GM20000 (cell line): ENCODE data around the gene AP3B1.

Experiments used
- DNase-seq: peaks from one replicate; pipeline ENCODE4 v3.0.0; 2012; ENCODE audit warnings: low spot score
- CTCF ChIP-seq: IDR thresholded peaks from 2 replicates; pipeline ENCODE4 v1.5.1; 2012; ENCODE audit warnings: mild to moderate bottlenecking, control low read depth; ENCODE audit errors: extremely low read depth, missing control alignments

AP3B1 gene

GRCh38 chr5:78268356-78268755 lies 26.1 kb downstream of the AP3B1 start:
- no peak for TF ChIP-seq CTCF
- no peak for DNase-seq

- no peak for TF ChIP-seq CTCF
- no peak for DNase-seq
Measured at GRCh38 chr5:78265163-78265562, 29.3 kb downstream of the AP3B1 start.

- no peak for DNase-seq
- TF ChIP-seq CTCF, result no peak
Measured at GRCh38 chr5:78264600-78264999, 29.9 kb downstream of the AP3B1 start.

- DNase-seq, result no peak
- no peak for TF ChIP-seq CTCF
Measured at GRCh38 chr5:78260771-78261170, 33.7 kb downstream of the AP3B1 start.

GRCh38 chr5:78253201-78253600 lies 41.3 kb downstream of the AP3B1 start:
- no peak for DNase-seq
- no peak for TF ChIP-seq CTCF

GRCh38 chr5:78252715-78253114 lies 41.8 kb downstream of the AP3B1 start:
- no peak for DNase-seq
- no peak for TF ChIP-seq CTCF

- no peak for DNase-seq
- TF ChIP-seq CTCF, result no peak
Measured at GRCh38 chr5:78251663-78252284, 42.7 kb downstream of the AP3B1 start.

- no peak for TF ChIP-seq CTCF
Measured at GRCh38 chr5:78245136-78245535, 49.4 kb downstream of the AP3B1 start.

More at GRCh38 chr5:78245136-78245535, 49.4 kb downstream of the AP3B1 start:
- DNase-seq, result no peak
